ENCODE results near the gene ZNF69.

GRCh38 chr19:11882606-11883005 lies 5.0 kb upstream of the ZNF69 start:
- TF ChIP-seq CTCF (conservative IDR thresholded peaks at IDR 0.05; ENCODE audit: low read depth, low read length) (no peak), EZH2 (IDR thresholded peaks at IDR 0.05; ENCODE audit: low read length, unreplicated experiment) (no peak)

All from PC-3 (cell line).